ENCODE data around the gene PARD3. TPM values are rescaled to one million over a fixed set of nuclear protein-coding genes. Genes with fewer than 3 reads are reported as not detected.

Gene PARD3
- total RNA-seq, 2 donors from 2014 or later, result 31.6 to 41.6 TPM

- Histone ChIP-seq H3K27me3 (no peaks in the 10 kb centered on the region), H3K4me3 (no peak overlapping the region), H3K36me3 (peaks cover 9% of the 10 kb centered on the region), H3K27ac (no peak overlapping the region), H3K4me1 (peaks cover 0 to 10% of the 10 kb centered on the region in 2 donors), H3K9me3 (no peaks in the 10 kb centered on the region)
- TF ChIP-seq CTCF (IDR thresholded peaks at IDR 0.05), result no peak
- no peak for DNase-seq (ENCODE audit: low spot score)
Observed at GRCh38 chr10:34107626-34108516, 707.2 kb downstream of the PARD3 start.

GRCh38 chr10:34106356-34106885 is 708.7 kb downstream of the PARD3 start:
- Histone ChIP-seq H3K4me1 (peaks cover 0 to 17% of the 10 kb centered on the region in 2 donors), H3K27ac (no peak overlapping the region), H3K4me3 (no peak overlapping the region), H3K36me3 (peaks cover 9% of the 10 kb centered on the region), H3K9me3 (no peaks in the 10 kb centered on the region), H3K27me3 (no peaks in the 10 kb centered on the region)
- no peak for DNase-seq (ENCODE audit: low spot score)
- TF ChIP-seq CTCF (IDR thresholded peaks at IDR 0.05), result no peak

DNA sequence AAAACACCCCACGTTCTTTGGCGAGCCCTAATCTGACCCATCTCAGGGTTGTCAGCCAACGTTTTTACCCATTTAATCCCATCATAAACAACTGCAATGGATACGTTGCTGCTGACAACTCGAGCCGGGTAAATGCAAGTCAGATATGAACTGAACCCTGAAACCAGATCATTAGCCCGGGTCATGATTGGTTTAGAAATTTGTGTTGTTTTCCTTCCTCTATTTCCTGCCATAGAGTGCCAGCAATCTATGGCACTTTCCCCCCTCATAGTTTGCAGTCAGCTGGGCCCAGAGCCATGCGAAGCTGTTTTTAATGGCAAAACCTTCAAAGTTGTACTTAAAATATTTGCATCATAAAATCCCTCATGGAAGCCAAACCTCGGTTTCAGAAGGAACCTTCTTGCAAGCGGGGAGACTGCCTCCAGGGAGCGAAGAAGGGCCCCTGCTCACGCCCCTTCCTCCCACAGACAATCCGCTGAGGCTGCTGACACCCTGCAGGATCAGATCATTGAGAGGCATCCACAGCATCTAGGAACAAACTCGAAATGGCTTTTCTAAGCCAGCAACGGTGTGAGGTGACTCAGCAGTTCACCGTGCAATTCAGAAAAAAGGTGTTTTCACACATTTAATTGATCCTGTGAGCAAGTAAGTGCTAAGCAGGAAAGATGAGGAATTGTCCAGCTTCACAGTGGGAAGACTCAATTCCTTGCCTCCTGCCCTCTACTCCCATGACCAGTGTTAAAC is 710.1 kb downstream of the PARD3 start:
- no peak for DNase-seq (ENCODE audit: low spot score)
- no peak for TF ChIP-seq CTCF (IDR thresholded peaks at IDR 0.05)
- no peaks in the 10 kb centered on the region for H3K27me3 ChIP-seq
- H3K36me3 ChIP-seq, result no peaks in the 10 kb centered on the region
- no peak overlapping the region for H3K27ac ChIP-seq
- no peak overlapping the region for H3K4me3 ChIP-seq
- H3K4me1 ChIP-seq, result peaks cover 0 to 20% of the 10 kb centered on the region in 2 donors
- H3K9me3 ChIP-seq, result no peaks in the 10 kb centered on the region

DNA sequence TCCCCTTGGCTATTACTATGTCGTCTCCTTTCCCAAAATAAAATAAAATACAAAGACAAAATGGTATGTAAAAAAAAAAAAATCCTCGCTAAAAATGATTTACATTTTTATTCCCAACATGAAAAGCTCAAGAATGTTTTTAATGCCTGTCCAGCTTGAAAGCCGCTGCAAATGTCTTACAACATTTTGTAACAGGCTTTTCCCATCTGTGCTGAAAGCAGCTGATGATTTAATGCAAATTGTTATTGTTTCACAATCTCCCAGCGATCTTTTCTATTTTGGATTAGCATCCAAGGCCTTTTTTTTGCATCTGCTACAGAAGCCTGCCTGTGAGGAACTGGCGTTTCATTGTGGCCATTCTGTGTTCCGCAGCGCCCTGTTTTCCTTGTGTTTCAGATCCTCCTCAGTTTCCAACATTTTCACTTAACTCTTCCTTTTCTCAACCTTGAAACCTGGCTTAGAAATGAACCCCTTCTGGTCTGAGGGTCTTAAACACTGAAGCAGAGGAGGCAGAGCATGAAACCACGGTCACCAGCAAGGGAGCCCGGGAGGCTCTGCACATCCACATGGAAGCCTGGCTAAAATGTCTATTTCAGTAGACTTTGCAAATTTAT is 712.1 kb downstream of the PARD3 start:
- Histone ChIP-seq H3K9me3 (no peaks in the 10 kb centered on the region), H3K4me1 (peaks cover 0 to 20% of the 10 kb centered on the region in 2 donors), H3K27me3 (no peaks in the 10 kb centered on the region), H3K36me3 (no peaks in the 10 kb centered on the region), H3K27ac (peak overlapping the region; percentile 35 to 80), H3K4me3 (no peak overlapping the region)
- DNase-seq (ENCODE audit: low spot score), result no peak
- no peak for TF ChIP-seq CTCF (IDR thresholded peaks at IDR 0.05)

GRCh38 chr10:34102237-34102673 is 712.8 kb downstream of the PARD3 start:
- Histone ChIP-seq H3K27ac (peak overlapping the region; percentile 35 to 80), H3K36me3 (no peaks in the 10 kb centered on the region), H3K27me3 (no peaks in the 10 kb centered on the region), H3K9me3 (no peaks in the 10 kb centered on the region), H3K4me3 (no peak overlapping the region), H3K4me1 (peaks cover 0 to 20% of the 10 kb centered on the region in 2 donors)
- peak; percentile 78 for DNase-seq (ENCODE audit: low spot score)
- no peak for TF ChIP-seq CTCF (IDR thresholded peaks at IDR 0.05)
